Right forelimb (tissue), 1 donor: ENCODE measurements around the gene JOSD2.
A peak's percentile ranks its signal among the peaks of the same experiment; 100 is the strongest.
"Not testable (repeated sequence)": the region's sequence is repeated elsewhere in the genome, so short reads cannot be mapped to it uniquely, and the experiment has no call there.

Experiments used
- DNase-seq: peaks from one replicate; pipeline ENCODE4 v3.0.0-alpha.2; 2018

The JOSD2 gene

GRCh38 chr19:50546527-50547221 is 35.7 kb upstream of the JOSD2 start:
- DNase-seq: peak; percentile 26

- no peak for DNase-seq
Observed at GRCh38 chr19:50542943-50543342, 32.0 kb upstream of the JOSD2 start.

GRCh38 chr19:50537769-50538230 is 26.8 kb upstream of the JOSD2 start:
- peak; percentile 81 for DNase-seq

GRCh38 chr19:50537306-50537685 is 26.3 kb upstream of the JOSD2 start:
- no peak for DNase-seq

GRCh38 chr19:50536662-50537305 is 25.8 kb upstream of the JOSD2 start:
- no peak for DNase-seq

GRCh38 chr19:50535672-50536187 is 24.7 kb upstream of the JOSD2 start:
- DNase-seq: no peak

- DNase-seq: no peak
Observed at GRCh38 chr19:50534478-50534877, 23.5 kb upstream of the JOSD2 start.

- DNase-seq: no peak
Observed at GRCh38 chr19:50532952-50533351, 22.0 kb upstream of the JOSD2 start.

- DNase-seq: no peak
Observed at GRCh38 chr19:50531171-50531612, 20.2 kb upstream of the JOSD2 start.

GRCh38 chr19:50528052-50528451 is 17.1 kb upstream of the JOSD2 start:
- DNase-seq: not testable (repeated sequence)

- no peak for DNase-seq
Observed at GRCh38 chr19:50522881-50523280, 11.9 kb upstream of the JOSD2 start.

GRCh38 chr19:50520822-50521465 is 10.0 kb upstream of the JOSD2 start:
- no peak for DNase-seq

GRCh38 chr19:50519006-50519575 is 8.1 kb upstream of the JOSD2 start:
- no peak for DNase-seq

- DNase-seq: no peak
Observed at GRCh38 chr19:50518091-50519005, 7.4 kb upstream of the JOSD2 start.

GRCh38 chr19:50517704-50518075 is 6.7 kb upstream of the JOSD2 start:
- DNase-seq: no peak

- DNase-seq: no peak
Observed at GRCh38 chr19:50516964-50517703, 6.1 kb upstream of the JOSD2 start.

GRCh38 chr19:50516456-50516855 is 5.5 kb upstream of the JOSD2 start:
- no peak for DNase-seq

- no peak for DNase-seq
Observed at GRCh38 chr19:50515168-50515561, 4.2 kb upstream of the JOSD2 start.

GRCh38 chr19:50514346-50515167 is 3.6 kb upstream of the JOSD2 start:
- no peak for DNase-seq

GRCh38 chr19:50513746-50514345 is 2.9 kb upstream of the JOSD2 start, which contains the start of gene ASPDH:
TSS of gene ASPDH (minus strand) at chr19:50513913. CDS start at chr19:50513823, 90 bp downstream.
- DNase-seq: no peak
